Retinal pigment epithelial cell (primary cell): ENCODE results near the gene EID2.

Experiments
- DNase-seq: peaks from one replicate; pipeline ENCODE4 v3.0.0-alpha.2; 2010; ENCODE audit warnings: low read depth
- H3K4me3 ChIP-seq: 2 replicates; pipeline ENCODE4 v1.5.1; 2011; ENCODE audit warnings: mild to moderate bottlenecking, low read length, control low read depth, moderate library complexity
- TF ChIP-seq, protein P1 (sequence below): conservative IDR thresholded peaks from 2 replicates; pipeline ENCODE4 v1.5.1; 2011; ENCODE audit warnings: low read depth, low read length, control low read depth, inconsistent platforms

Gene EID2

DNA sequence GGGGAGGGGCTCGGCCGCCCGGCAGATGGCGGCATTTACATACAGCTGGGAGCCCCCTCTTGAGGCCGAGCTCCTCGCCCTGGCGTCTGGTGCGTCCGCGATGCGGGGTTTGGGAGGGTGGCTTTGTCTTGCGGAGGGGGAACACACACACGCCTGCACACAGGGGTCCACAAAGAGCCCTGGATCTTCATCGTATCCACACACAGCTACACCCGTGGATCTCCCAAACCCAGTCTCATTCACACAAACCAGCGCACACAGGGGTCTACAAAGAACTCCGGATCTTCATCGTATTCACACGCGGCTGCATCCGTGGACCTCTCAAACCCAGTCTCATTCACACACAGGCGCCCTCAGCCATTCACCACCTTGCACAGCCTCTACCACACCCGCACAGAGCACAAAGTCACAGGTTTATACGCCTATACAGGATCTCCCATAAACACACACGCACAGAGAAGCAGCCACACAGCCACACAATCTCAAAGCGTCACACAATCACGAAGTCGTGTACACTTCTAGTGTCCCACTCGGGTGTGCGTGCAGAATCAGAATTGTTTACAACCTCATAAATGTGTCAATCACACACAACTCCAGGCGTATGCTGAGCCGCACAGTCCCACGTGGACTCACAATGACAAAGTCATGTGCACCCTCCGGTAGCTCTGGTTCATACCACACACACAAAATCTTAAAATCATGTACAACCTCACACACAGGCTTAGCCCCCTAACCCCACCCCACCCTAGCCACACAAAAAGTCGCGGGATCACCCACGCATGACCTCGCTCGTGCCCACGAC, 41.8 kb downstream of the EID2 start:
- TF ChIP-seq, protein P1, sequence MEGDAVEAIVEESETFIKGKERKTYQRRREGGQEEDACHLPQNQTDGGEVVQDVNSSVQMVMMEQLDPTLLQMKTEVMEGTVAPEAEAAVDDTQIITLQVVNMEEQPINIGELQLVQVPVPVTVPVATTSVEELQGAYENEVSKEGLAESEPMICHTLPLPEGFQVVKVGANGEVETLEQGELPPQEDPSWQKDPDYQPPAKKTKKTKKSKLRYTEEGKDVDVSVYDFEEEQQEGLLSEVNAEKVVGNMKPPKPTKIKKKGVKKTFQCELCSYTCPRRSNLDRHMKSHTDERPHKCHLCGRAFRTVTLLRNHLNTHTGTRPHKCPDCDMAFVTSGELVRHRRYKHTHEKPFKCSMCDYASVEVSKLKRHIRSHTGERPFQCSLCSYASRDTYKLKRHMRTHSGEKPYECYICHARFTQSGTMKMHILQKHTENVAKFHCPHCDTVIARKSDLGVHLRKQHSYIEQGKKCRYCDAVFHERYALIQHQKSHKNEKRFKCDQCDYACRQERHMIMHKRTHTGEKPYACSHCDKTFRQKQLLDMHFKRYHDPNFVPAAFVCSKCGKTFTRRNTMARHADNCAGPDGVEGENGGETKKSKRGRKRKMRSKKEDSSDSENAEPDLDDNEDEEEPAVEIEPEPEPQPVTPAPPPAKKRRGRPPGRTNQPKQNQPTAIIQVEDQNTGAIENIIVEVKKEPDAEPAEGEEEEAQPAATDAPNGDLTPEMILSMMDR, result peak; percentile 45
- no peak for DNase-seq
- H3K4me3 ChIP-seq, result peak overlapping the region; percentile 20

DNA sequence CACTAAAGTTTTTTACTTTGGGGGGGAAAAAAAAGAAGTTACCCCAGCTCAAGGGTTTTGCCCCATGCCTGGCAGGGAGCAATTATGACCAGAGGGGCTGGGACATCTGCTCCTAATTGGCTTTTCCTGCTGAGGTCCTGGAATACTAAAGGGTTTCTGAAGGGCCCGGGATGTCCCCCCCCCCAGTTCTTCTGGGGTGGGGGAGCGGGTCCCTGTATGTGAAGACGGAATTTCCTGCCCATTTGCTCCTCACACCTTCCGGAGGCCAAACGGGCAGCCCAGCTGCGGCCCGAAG, 42.3 kb downstream of the EID2 start:
- no peak for DNase-seq
- TF ChIP-seq, protein P1, result no peak
- H3K4me3 ChIP-seq, result no peak overlapping the region

GRCh38 chr19:39496063-39496462, 43.9 kb downstream of the EID2 start:
- no peak for DNase-seq
- TF ChIP-seq, protein P1, result no peak
- no peak overlapping the region for H3K4me3 ChIP-seq

GRCh38 chr19:39494661-39495060, 45.3 kb downstream of the EID2 start:
- TF ChIP-seq, protein P1, result no peak
- H3K4me3 ChIP-seq, result no peak overlapping the region
- DNase-seq, result no peak

GRCh38 chr19:39492788-39493187, 47.2 kb downstream of the EID2 start:
- no peak for DNase-seq
- no peak overlapping the region for H3K4me3 ChIP-seq
- TF ChIP-seq, protein P1, result no peak

DNA sequence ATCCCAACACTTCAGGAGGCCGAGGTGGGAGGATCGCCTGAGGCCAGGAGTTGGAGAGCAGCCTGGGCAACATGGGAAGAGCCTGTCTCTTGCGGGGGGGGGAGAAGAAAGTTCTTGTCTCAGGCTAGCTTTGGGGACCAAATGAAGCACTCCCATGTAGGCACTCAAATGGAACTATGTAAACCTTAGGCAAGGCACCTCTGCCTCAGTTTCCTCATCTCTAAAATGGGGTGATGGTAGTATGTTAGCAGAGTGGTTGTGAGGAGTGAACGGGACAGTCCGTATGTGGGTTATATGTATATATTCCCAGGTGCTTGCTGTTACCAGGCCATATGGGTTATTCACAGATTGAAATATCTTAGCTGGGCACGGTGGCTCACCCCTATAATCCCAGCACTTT, 47.7 kb downstream of the EID2 start:
- DNase-seq, result no peak
- TF ChIP-seq, protein P1, result no peak
- no peak overlapping the region for H3K4me3 ChIP-seq

GRCh38 chr19:39489756-39490155, 50.2 kb downstream of the EID2 start:
- DNase-seq, result no peak
- no peak overlapping the region for H3K4me3 ChIP-seq
- TF ChIP-seq, protein P1, result no peak
